Stimulated activated CD4-positive, alpha-beta T cell treated with anti-CD3 and anti-CD28 coated beads, Interleukin-15, amount 100 ng/mL, for 24 hours (primary cell): ENCODE measurements around the gene PRORP.
A peak's percentile ranks its signal among the peaks of the same experiment; 100 is the strongest.
"Not testable (repeated sequence)": the region's sequence is repeated elsewhere in the genome, so short reads cannot be mapped to it uniquely, and the experiment has no call there.

ENCODE experiments used
- DNase-seq: peaks from one replicate; pipeline ENCODE4 v3.0.0-alpha.2; 2020

Gene PRORP

DNA sequence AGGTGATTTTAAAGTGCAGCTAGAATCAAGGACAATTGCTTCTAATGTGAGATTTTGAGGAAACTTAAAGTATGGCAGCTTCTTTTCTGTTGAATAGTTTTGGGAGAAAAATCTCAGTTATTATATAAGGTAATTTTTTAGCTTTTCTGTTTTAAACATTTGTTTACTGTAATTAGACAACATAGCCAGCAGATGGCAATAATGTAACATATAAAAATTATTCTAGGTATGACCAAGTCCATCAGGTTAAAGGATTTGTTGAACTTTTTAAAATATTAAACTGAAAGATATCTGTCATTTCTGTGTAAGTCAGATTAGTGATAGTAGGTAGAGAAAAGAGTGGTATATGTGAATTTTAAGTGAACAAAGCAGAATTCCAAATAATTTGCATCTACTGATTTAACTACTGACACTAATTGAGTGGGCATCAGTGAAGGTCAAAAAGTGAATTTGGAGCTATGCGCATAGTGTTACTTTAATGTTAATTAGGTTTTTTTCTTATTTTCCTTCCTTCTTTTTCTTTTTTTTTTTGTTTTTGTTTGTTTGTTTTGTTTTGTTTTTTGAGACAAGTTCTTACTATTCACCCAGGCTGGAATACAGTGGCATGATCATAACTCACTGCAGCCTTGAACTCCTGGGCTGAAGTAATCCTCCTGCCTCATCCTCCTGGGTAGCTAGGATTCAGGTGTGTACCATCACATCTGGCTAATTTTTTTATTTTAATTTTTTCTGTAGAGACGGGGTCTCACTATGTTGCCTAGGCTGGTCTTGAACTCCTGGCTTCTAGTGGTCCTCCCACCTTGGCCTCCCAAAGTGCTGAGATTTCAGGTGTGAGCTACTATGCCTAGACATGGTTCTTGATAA, 18.6 kb downstream of the PRORP start:
- no peak for DNase-seq

DNA sequence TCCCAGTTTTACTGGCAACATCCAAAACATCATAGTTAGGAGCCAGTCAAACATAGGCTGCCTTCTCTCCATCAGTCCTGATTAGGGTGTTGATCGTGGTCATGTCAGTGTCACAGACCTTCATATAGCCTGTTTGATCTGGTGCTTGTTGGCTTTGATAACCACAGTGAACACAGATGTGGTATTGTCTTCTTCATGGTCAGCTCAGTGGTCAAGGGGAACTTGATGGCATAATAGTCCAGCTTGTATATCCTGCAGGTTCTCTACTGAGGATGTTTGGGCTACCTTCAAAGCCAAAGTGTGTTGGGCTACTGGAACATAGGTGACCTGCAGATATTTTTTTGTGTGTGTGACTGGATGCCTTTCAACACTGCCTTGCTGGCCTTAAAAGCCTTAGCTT, 21.7 kb downstream of the PRORP start:
- no peak for DNase-seq

DNA sequence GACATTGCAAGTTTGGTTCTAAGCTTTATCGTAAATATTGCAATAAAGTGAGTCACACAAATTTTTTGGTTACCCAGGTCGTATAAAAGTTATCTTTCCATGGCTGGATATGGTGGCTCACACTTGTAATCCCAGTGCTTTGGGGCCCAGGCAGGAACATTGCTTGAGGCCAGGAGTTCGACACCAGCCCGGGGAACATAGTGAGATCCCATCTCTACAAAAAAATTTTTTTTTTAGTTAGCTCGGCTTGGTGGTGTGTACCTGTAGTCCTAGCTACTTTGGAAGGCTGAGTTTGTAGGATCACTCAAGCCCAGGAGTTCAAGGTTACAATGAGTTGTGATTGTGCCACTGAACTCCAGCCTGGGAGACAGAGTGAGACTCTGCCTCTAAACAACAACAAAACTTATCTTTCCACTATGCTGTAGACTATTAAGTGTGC, 24.4 kb downstream of the PRORP start:
- DNase-seq = no peak

DNA sequence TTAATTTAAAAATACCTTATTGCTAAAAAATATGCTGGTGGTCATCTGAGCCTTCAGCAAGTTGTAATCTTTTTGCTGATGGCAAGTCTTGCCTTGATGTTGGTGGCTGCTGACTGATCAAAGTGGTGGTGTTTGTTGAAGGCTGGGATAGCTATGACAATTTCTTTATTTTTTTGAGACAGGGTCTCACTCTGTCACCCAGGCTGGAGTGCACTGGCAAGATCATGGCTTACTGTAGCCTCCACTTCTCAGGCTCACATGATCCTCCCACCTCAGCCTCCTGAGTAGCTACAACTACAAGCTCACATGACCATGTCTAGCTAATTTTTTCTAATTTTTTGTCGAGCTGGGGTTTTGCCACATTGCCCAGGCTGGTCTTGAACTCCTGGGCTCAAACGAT, 24.8 kb downstream of the PRORP start:
- DNase-seq = no peak

DNA sequence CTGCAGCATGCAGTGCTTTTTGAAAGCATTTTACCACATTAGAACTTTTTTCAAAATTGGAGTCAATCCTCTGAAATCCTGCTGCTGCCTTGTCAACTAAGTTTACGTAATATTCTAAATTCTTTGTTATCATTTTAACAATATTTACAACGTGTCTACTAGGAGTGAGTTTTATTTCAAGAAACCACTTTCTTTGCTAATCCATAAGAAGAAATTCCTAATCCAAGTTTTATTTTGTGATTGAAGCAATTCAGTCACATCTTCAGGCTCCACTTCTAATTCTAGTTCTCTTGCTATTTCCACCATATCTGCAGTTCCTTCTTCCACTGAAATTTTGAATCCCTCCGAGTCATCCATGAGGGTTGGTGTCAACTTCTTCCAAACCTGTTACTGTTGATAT, 25.4 kb downstream of the PRORP start:
- no peak for DNase-seq

DNA sequence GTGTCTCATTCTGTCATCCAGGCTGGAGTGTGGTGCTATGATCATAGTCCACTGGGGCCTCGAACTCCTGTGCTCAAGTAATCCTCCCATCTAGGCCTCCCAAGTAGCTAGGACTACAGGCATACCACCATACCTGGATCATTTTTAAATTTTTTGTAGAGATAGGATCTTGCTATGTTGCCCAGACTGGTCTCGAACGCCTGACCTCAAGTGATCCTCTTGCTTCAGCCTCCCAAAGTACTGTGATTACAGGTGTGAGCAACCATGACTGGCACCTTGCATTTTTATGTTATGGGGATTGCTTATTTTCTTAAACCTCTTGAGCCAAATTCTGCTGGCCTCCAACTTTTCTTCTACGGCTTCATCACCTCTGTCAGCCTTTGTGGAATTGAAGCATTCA, 26.9 kb downstream of the PRORP start:
- no peak for DNase-seq

DNA sequence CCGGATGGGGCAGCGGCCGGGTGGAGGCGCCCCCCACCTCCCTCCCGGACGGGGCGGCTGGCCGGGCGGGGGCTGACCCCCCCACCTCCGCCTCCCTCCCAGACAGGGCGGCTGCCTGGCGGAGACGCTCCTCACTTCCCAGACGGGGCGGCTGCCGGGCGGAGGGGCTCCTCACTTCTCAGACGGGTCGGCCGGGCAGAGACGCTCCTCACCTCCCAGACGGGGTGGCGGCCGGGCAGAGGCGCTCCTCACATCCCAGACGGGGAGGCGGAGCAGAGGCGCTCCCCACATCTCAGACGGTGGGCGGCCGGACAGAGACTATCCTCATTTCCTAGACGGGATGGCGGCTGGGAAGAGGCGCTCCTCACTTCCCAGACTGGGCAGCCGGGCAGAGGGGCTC, 30.2 kb downstream of the PRORP start:
- DNase-seq = not testable (repeated sequence)

DNA sequence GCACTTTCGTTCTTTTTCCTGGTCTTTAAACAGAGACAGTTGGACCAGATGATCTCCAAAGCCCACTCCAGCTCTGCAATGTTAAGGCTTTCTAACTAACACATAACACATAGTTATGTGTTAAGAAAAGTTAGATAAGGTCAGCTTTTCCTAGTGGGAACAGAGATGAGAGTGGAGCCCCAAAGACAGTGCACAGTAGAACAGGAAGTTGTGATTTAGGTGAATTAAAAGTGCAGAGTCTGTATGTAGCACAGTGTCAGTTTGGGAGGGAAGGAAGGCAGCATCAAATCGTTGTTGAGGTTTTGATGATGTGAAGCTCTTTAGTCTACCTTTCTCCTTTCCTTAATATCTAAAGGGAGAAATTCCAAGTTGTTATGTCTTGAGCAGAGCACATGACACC, 31.7 kb downstream of the PRORP start:
- no peak for DNase-seq

DNA sequence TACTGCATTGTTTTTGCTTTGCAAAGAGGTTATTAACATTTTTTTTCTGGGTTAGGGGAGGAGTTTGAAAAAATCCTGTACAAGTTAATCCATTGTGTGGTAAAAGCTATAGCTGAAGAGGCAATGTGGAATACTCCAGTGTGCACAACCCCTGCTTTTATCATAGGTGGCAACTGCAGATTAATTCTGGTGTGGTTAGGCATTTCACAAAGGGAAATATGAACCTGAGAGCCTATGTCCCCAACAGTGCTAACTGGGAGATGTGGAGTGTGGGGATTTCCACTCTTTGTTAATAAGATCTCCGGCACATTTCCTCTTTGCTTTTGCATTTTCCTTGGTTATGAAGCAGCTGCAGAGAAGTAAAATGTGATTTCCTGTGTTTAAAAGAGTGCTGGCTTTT, 33.6 kb downstream of the PRORP start:
- DNase-seq = no peak

DNA sequence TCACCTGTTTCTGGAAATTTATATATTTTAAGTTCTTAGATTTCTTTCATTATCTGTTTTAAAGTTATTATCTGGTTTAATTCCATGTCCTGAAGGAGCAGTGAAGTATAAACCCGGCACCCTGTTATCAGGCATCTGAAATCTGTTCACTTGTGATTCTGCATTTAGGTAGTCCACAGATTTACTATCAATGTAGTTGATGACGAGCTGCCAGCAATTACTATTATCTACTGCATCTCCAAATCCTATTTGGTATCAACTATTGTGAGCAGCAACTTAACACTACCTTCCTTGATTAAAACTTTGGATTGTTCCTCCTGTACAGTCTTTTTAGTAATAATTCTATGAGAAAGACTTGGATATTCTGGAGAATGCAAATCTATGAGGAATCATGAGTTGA, 36.1 kb downstream of the PRORP start:
- no peak for DNase-seq

DNA sequence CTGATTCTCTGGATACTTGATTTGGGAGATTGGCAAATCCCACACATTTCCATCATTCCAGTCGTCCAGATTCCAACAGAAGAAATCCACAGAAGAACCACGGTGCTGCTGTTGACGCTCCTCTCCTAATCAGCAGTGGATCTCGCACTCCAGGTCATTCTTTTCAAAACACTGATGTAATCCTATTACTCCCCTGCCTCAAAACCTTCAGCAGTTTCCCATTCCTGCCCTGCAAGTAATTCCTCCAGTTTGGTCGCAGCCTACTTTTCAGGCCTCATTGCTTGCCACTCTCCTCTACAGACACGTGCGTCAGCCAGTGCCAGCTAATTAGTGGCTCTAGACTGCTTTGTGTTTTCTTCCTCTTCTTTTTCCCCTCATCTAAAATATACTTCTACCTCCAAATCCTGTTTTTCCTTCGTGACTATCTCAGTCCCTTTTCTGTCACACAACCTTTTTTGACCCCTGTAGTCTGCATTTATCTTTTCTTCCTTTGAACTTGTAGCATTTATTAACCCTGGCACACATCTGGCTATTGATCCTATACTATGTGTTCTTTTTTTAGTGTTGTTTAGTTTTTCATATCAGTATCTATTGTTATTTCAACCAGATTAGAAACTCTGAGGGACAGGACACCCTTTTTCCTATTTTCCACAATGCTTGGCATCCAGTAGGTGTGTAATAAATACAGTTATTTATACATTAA, 36.8 kb downstream of the PRORP start:
- DNase-seq = no peak

DNA sequence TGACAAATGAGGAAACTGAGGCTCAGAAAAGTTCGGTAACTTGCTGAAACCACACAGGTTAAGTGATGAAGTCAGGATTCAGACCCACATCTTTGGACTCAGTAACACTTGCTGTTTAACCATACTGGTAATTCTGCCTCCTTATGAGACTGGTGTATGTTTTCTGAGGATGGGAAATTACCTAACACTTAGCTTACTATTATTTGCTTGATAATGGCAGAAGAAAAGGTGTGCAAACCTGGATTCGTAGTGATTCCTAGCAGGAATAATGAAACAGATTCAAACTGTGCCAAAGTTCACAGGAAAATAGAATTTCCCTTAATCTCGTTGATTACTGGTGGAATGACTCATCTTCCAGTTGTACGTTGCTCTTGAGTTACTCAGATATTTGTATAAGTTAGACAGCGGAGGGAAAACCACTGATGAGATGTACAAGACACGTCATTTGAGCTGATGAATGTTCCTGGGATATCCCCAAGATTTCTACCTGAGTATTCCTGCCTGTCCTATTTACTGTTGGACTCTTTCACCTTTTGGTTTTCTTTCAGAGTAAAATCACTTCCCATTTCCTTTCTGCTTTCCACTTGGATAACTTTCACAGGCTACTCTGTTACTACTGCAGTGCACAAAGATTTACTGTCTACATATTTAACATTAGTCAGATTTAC, 37.5 kb downstream of the PRORP start:
- no peak for DNase-seq

DNA sequence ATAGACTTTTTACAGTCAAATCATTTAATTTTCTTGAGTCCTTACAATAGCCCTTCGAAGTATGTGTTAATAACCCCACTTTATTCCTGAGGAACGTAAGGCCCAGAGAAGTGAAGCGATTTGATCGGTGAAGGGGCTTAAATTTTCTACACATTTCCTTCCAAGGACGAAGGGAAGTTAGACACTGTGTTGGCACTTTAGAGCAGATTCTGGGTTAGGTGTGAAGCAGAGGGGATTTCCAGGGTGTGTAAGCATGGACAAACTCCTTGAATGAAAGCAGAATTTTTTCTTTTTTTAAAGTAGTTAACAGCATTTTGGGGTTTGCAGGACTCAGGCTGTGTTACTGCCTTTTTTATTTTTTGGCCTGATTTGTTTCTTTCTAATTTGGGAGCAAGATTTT, 38.9 kb downstream of the PRORP start:
- DNase-seq = peak; percentile 22

DNA sequence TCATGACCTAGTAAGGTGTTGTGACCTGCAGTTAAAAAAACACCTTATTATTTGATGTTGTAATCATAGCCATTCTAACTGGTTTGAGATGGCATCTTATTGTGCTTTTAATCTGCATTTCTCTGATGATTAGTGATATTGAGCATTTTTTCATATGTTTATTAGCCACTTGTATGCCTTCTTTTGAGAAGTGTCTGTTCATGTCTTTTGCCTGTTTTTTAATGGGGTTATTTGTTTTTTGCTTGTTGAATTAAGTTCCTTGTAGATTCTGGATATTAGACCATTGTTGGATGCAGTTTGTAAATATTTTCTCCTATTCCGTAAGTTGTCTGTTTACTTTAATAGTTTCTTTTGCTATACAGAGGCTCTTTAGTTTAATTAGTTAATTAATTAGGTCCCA, 41.0 kb downstream of the PRORP start:
- DNase-seq = no peak

DNA sequence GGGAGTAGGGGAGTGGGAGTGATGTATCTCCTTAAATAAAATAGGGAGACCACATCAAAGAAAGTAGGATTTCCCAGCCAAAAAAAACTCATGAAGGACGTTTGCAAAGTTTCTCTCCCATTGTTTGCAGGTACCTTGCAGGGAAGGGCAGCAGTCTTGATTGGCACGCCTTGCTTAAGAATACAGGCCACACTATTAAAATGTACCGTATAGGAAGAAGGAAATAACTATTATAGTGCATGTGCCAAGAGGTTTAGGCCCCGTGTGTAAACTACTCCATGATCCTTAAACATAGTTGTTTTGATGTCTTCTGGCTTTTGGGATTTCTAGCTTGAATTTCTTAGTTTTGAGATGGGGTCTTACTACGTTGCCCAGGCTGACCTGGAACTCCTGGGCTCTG, 42.5 kb downstream of the PRORP start:
- no peak for DNase-seq

DNA sequence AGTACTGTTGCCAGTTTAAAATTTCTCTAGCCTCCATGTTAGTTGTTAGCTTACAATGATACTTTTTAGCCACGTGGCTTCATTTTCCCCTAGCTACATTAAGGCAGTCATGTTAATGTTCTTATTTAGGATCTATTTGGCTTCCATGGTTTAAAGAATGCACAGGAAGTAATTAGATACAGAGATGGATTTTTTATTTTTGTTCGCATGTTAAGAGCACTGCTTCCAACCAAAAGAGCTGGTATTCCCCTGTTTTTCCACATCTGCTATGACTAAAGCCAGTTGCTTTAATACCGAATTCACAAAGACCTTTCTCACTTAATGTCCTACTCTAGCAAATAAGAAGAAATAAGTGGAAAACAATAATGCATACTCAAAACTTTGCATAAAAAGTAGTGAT, 45.1 kb downstream of the PRORP start:
- DNase-seq = no peak
